Activated CD8-positive, alpha-beta T cell treated with anti-CD3 and anti-CD28 coated beads, Interleukin-2, amount 10 ng/mL, durations not matched to agents 7 days and 5 days (primary cell): ENCODE results near the gene FZR1. TPM values are rescaled to one million over a fixed set of nuclear protein-coding genes. Genes with fewer than 3 reads are reported as not detected.
A peak's percentile ranks its signal among the peaks of the same experiment; 100 is the strongest.

Source experiments
- ATAC-seq: fragments of 150-1000 bp; cut with Tn5 transposase; one replicate; pipeline ENCODE4 v1.10.0; 2021; ENCODE audit warnings: moderate library complexity
- CTCF ChIA-PET: fragments of 350-600 bp; sonication (Branson Sonifier 250); formaldehyde crosslinking; loops from one replicate; lab custom pipeline; 2021; ENCODE audit warnings: antibody characterized with exemption; lab: Charles Lee
- POLR2A ChIA-PET: fragments of 350-600 bp; sonication (Branson Sonifier 250); formaldehyde crosslinking; loops from one replicate; lab custom pipeline; 2021; ENCODE audit warnings: antibody characterized with exemption; lab: Charles Lee
- DNase-seq: peaks from one replicate; pipeline ENCODE4 v3.0.0-alpha.2; 2020
- H3K27ac Mint-ChIP-seq: one replicate; pipeline ENCODE4 v1.8.0; 2021; ENCODE audit warnings: mild to moderate bottlenecking, mixed read lengths
- H3K27me3 Mint-ChIP-seq: one replicate; pipeline ENCODE4 v1.8.0; 2021; ENCODE audit warnings: low read depth, mixed read lengths
- H3K36me3 Mint-ChIP-seq: one replicate; pipeline ENCODE4 v1.8.0; 2021; ENCODE audit warnings: low read depth, mixed read lengths
- H3K4me1 Mint-ChIP-seq: one replicate; pipeline ENCODE4 v1.8.0; 2021; ENCODE audit warnings: low read depth, mixed read lengths
- H3K4me3 Mint-ChIP-seq: one replicate; pipeline ENCODE4 v1.8.0; 2021; ENCODE audit warnings: mild to moderate bottlenecking, mixed read lengths
- H3K9me3 Mint-ChIP-seq: one replicate; pipeline ENCODE4 v1.8.0; 2022; ENCODE audit warnings: mixed read lengths; ENCODE audit not compliant: insufficient read depth
- total RNA-seq, 2 experiments: library from RNA; stranded (reverse); gene quantifications; one replicate each; pipeline ENCODE4 v1.2.3, GENCODE V29; 2021

Gene FZR1
- total RNA-seq, 2 experiments from 2014 or later, result 72.7 to 81.6 TPM

DNA sequence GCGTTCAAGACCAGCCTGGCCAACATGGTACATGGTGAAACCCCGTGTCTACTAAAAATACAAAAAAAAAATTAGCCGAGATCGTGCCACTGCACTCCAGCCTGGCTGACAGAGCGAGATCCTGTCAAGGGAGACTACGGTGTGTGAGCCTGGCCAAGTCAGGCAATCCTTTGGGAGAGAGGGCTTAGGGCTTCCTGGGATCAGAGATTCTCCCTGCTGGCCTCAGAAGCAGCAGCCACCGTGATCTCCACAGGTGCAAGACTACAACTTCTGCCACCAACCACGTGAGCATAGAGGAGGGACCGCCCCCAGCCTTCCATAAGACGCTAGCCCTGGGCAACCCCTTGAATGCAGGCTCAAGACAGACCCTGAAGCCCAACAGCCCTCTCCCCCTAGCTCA is 43.7 kb downstream of the FZR1 start:
- no peak overlapping the region for H3K27ac Mint-ChIP-seq

GRCh38 chr19:3550947-3551791 is 45.1 kb downstream of the FZR1 start:
- Mint-ChIP-seq H3K9me3 (no peaks in the 10 kb centered on the region), H3K36me3 (peaks cover 11% of the 10 kb centered on the region), H3K27me3 (no peaks in the 10 kb centered on the region), H3K4me3 (no peak overlapping the region), H3K27ac (peak overlapping the region; percentile 70), H3K4me1 (peaks cover 35% of the 10 kb centered on the region)
- ChIA-PET POLR2A (no interaction called here), CTCF (no interaction called here)
- ATAC-seq (no peak), DNase-seq (no peak)

More for the DNA sequence above, 43.7 kb downstream of the FZR1 start:
- ATAC-seq (no peak), DNase-seq (no peak)
- POLR2A ChIA-PET, result no interaction called here
- no peaks in the 10 kb centered on the region for H3K27me3 Mint-ChIP-seq
- H3K9me3 Mint-ChIP-seq, result no peaks in the 10 kb centered on the region
- H3K4me1 Mint-ChIP-seq, result peaks cover 27% of the 10 kb centered on the region
- CTCF ChIA-PET, result no interaction called here
- peaks cover 20% of the 10 kb centered on the region for H3K36me3 Mint-ChIP-seq
- no peak overlapping the region for H3K4me3 Mint-ChIP-seq

GRCh38 chr19:3551792-3552095 is 45.6 kb downstream of the FZR1 start:
- DNase-seq (no peak), ATAC-seq (no peak)
- H3K4me3 Mint-ChIP-seq, result no peak overlapping the region
- POLR2A ChIA-PET, result no interaction called here
- CTCF ChIA-PET, result no interaction called here
- H3K36me3 Mint-ChIP-seq, result peaks cover 11% of the 10 kb centered on the region
- H3K27ac Mint-ChIP-seq, result peak overlapping the region; percentile 70
- no peaks in the 10 kb centered on the region for H3K27me3 Mint-ChIP-seq
- H3K9me3 Mint-ChIP-seq, result no peaks in the 10 kb centered on the region
- peaks cover 41% of the 10 kb centered on the region for H3K4me1 Mint-ChIP-seq

GRCh38 chr19:3554254-3555083 is 48.4 kb downstream of the FZR1 start:
- peaks cover 51% of the 10 kb centered on the region for H3K4me1 Mint-ChIP-seq

GRCh38 chr19:3555653-3556422 is 49.7 kb downstream of the FZR1 start:
- H3K36me3 Mint-ChIP-seq, result peaks cover 3% of the 10 kb centered on the region
- H3K4me3 Mint-ChIP-seq, result peak overlapping the region; percentile 94
- H3K27me3 Mint-ChIP-seq, result no peaks in the 10 kb centered on the region
- H3K9me3 Mint-ChIP-seq, result no peaks in the 10 kb centered on the region
- POLR2A ChIA-PET, result interaction anchor here (0.5 to 1.5 kb wide), 4 partner anchors 10 to 691 kb away, joined by 3 to 8 read pairs (median 6); partner anchors contain the start of gene YJU2
- DNase-seq (no peak), ATAC-seq (no peak)
- CTCF ChIA-PET, result interaction anchor here (0.8 to 3.4 kb wide), 6 partner anchors 9 to 55 kb away, joined by 3 to 32 read pairs (median 4); partner anchors contain the start of genes GIPC3 and HMG20B
- peak overlapping the region; percentile 91 for H3K27ac Mint-ChIP-seq
- H3K4me1 Mint-ChIP-seq, result peaks cover 50% of the 10 kb centered on the region

More at GRCh38 chr19:3554254-3555083, 48.4 kb downstream of the FZR1 start:
- Mint-ChIP-seq H3K9me3 (no peaks in the 10 kb centered on the region), H3K27ac (peak overlapping the region; percentile 94), H3K27me3 (no peaks in the 10 kb centered on the region), H3K36me3 (peaks cover 7% of the 10 kb centered on the region), H3K4me3 (peak overlapping the region; percentile 63)
- POLR2A ChIA-PET, result interaction anchor here (0.6 kb wide), 1 partner anchor 13 kb away, joined by 4 read pairs; no protein-coding TSS in a partner anchor
- DNase-seq (peak; percentile 62), ATAC-seq (peak; percentile 20)
- CTCF ChIA-PET, result interaction anchor here (0.7 to 2.2 kb wide), 3 partner anchors 9 to 451 kb away, joined by 3 to 22 read pairs (median 3); no protein-coding TSS in a partner anchor

GRCh38 chr19:3556423-3556977 is 50.4 kb downstream of the FZR1 start:
- POLR2A ChIA-PET, result interaction anchor here (0.5 to 1.5 kb wide), 6 partner anchors 10 to 690 kb away, joined by 3 to 8 read pairs (median 4); partner anchors contain the start of genes DAPK3 and YJU2
- ATAC-seq (no peak), DNase-seq (no peak)
- H3K4me3 Mint-ChIP-seq, result peak overlapping the region; percentile 94
- peaks cover 2% of the 10 kb centered on the region for H3K36me3 Mint-ChIP-seq
- peaks cover 47% of the 10 kb centered on the region for H3K4me1 Mint-ChIP-seq
- CTCF ChIA-PET, result interaction anchor here (1.0 to 3.4 kb wide), 4 partner anchors 10 to 29 kb away, joined by 3 to 32 read pairs (median 4); partner anchors contain the start of genes GIPC3 and HMG20B
- no peaks in the 10 kb centered on the region for H3K27me3 Mint-ChIP-seq
- H3K27ac Mint-ChIP-seq, result peak overlapping the region; percentile 91
- H3K9me3 Mint-ChIP-seq, result no peaks in the 10 kb centered on the region

DNA sequence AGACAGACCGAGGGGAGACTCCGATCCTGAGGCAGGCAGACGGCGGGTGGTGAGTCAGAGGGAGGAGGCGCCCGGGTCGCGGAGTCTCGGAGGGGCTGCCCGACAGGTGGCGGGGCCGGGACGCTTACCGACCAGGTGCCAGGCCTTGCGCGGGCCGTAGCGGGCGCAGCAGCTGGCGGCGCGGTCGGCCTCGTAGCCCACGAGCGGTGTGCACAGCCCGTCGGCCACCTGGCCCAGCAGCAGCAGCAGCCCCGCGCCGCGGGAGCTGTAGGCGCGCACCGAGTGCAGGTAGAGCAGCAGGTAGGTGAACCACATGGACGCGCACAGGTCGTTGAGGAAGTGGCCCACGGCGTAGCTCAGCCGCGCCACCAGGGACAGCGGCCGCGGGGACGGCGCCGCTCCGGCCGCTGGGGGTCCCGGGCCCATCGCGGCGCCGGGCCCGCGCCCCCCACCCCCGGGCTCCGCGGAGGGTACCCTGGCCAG is 50.9 kb downstream of the FZR1 start:
- Mint-ChIP-seq H3K36me3 (peaks cover 2% of the 10 kb centered on the region), H3K4me1 (peaks cover 43% of the 10 kb centered on the region), H3K4me3 (peak overlapping the region; percentile 94), H3K9me3 (no peaks in the 10 kb centered on the region), H3K27ac (peak overlapping the region; percentile 91), H3K27me3 (no peaks in the 10 kb centered on the region)
- peak; percentile 69 for DNase-seq
- peak; percentile 39 for ATAC-seq
- ChIA-PET CTCF (interaction anchor here (1.0 to 3.4 kb wide), 4 partner anchors 10 to 87 kb away, joined by 3 to 32 read pairs (median 4); partner anchors contain the start of genes GIPC3 and HMG20B), POLR2A (interaction anchor here (0.6 to 1.5 kb wide), 5 partner anchors 9 to 690 kb away, joined by 3 to 8 read pairs (median 6); partner anchors contain the start of genes DAPK3 and YJU2)

DNA sequence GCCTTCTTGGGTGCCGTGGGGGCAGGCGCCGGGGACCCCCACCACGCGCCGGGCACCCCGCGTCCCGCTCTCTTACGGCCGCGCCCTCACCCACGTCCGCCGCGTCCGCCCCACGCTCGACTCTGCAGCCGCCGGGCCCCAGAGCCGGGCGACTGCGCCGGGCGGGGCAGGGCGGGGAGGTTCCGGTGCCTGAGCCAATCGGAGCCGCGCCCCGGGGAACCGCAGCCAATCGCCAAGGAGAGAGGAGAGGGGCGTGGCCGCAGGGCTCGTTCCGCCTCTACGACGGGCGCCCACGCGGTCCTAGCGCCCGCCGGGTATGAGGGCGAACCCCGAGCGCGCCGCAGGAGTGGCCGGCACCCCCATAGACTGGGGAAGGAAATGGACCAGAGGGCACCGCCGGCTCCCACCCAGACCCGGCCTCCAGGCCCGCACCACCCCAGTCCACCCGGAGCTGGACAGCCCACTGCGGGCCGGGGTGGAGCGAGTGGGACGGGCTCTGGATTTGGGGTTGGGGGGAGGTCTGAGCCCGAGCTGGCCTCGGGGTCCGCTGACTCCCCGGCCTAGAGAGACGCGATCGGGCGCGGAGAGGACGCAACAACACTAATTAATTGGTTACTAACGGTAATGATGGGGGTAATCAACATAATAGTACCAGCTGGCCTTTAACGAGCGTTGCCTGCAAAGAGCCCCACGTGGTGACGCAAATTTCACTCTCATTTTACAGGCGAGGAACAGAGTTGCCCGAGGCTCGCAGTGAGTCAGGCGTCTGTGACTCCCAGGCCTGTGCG is 51.5 kb downstream of the FZR1 start, which contains the start of gene MFSD12:
MFSD12 (minus strand) TSS at position 126 of the 788 bp plus-strand sequence. CDS start 183 bp downstream, outside the sequence.
- ATAC-seq (peak; percentile 93), DNase-seq (peak; percentile 96)
- Mint-ChIP-seq H3K36me3 (peaks cover 2% of the 10 kb centered on the region), H3K9me3 (no peaks in the 10 kb centered on the region), H3K27ac (peak within 1 kb of the TSS; percentile 91), H3K4me1 (peaks cover 41% of the 10 kb centered on the region), H3K4me3 (peak within 1 kb of the TSS; percentile 94), H3K27me3 (no peaks in the 10 kb centered on the region)
- POLR2A ChIA-PET, result interaction anchor here (0.9 to 1.6 kb wide), 5 partner anchors 10 to 205 kb away, joined by 3 to 6 read pairs (median 3); partner anchors contain the start of gene MRPL54
- CTCF ChIA-PET, result interaction anchor here (1.0 to 3.4 kb wide), 3 partner anchors 11 to 88 kb away, joined by 3 to 32 read pairs (median 4); partner anchors contain the start of gene HMG20B

GRCh38 chr19:3563709-3564524 is 57.8 kb downstream of the FZR1 start:
- H3K27ac Mint-ChIP-seq, result no peak overlapping the region
- ATAC-seq, result no peak
- H3K36me3 Mint-ChIP-seq, result no peaks in the 10 kb centered on the region
- no peaks in the 10 kb centered on the region for H3K27me3 Mint-ChIP-seq
- ChIA-PET POLR2A (no interaction called here), CTCF (no interaction called here)
- H3K4me3 Mint-ChIP-seq, result no peak overlapping the region
- H3K4me1 Mint-ChIP-seq, result no peaks in the 10 kb centered on the region
- no peaks in the 10 kb centered on the region for H3K9me3 Mint-ChIP-seq
- no peak for DNase-seq
